Endothelial cell of umbilical vein (primary cell): Measurements from ENCODE around the gene LRIG1. TPM values are rescaled to one million over a fixed set of nuclear protein-coding genes. Genes with fewer than 3 reads are reported as not detected.

Source experiments
- BruUV-seq: library from RNA; stranded (reverse); fragments of 400-500 nt; replicated peaks from 2 replicates; lab custom pipeline; 2021; lab: Mats Ljungman, UMichigan
- CTCF ChIA-PET: fragments of 300-600, 350-600 bp; sonication (Branson Sonifier 250); formaldehyde crosslinking; loops from one replicate; lab custom pipeline; 2021; ENCODE audit warnings: antibody characterized with exemption, inconsistent platforms; lab: Charles Lee
- POLR2A ChIA-PET: fragments of 300-600, 350-600 bp; sonication (Branson Sonifier 250); formaldehyde crosslinking; loops from one replicate; lab custom pipeline; 2021; ENCODE audit warnings: antibody characterized with exemption, inconsistent platforms; lab: Charles Lee
- DNase-seq: peaks from one replicate; pipeline ENCODE4 v3.0.0-alpha.2; 2011; ENCODE audit warnings: low read depth, low spot score
- FAIRE-seq: peaks from 2 replicates; lab custom pipeline; 2011; peaks lifted over from hg19 to GRCh38; lab: Jason Lieb, UNC
- H2AFZ ChIP-seq: 2 replicates; pipeline ENCODE4 v1.6.0; 2012; ENCODE audit warnings: low read depth, low read length, control low read depth, inconsistent platforms
- H3K27ac ChIP-seq: 2 replicates; pipeline ENCODE4 v1.5.1; 2011; ENCODE audit warnings: low read depth, mild to moderate bottlenecking, control low read depth, low read length, moderate library complexity; ENCODE audit not compliant: insufficient read depth
- H3K27me3 ChIP-seq, 2 experiments: 2 replicates each; pipeline versions ENCODE4 v1.6.0 to v1.6.1; 2011; ENCODE audit warnings: low read length in 2 of 2, mixed read lengths in 1 of 2; ENCODE audit not compliant: control insufficient read depth in 2 of 2, insufficient read depth in 2 of 2
- H3K36me3 ChIP-seq, 2 experiments: 2 replicates in 1 of 2; 3 replicates in 1 of 2; pipeline ENCODE4 v1.5.1; 2011; ENCODE audit warnings: low read length in 2 of 2, mild to moderate bottlenecking in 1 of 2, moderate library complexity in 1 of 2; ENCODE audit not compliant: control insufficient read depth in 2 of 2, insufficient read depth in 2 of 2; ENCODE audit errors: extremely low read depth in 1 of 2
- H3K4me1 ChIP-seq: 3 replicates; pipeline ENCODE4 v1.5.1; 2011; ENCODE audit warnings: mild to moderate bottlenecking, low read length; ENCODE audit not compliant: control insufficient read depth, insufficient read depth; ENCODE audit errors: extremely low read depth
- H3K4me2 ChIP-seq: 2 replicates; pipeline ENCODE4 v1.6.1; 2011; ENCODE audit warnings: low read length, control low read depth, mixed read lengths; ENCODE audit not compliant: insufficient read depth
- H3K4me3 ChIP-seq, 3 experiments: fragments of 200-600 bp in 1 of 3; sonication (generic), shearing (Covaris generic) in 1 of 3; replicated peaks in 1 of 3; 2 replicates each; pipeline ENCODE4 v1.5.1; 2011 to 2016; ENCODE audit warnings: control low read depth in 3 of 3, low read length in 3 of 3, mild to moderate bottlenecking in 2 of 3, inconsistent platforms in 1 of 3, low read depth in 1 of 3, moderate library complexity in 1 of 3; ENCODE audit not compliant: insufficient read depth in 1 of 3
- H3K79me2 ChIP-seq: 2 replicates; pipeline ENCODE4 v1.6.0; 2012; ENCODE audit warnings: low read length, inconsistent platforms; ENCODE audit not compliant: control insufficient read depth, insufficient read depth
- H3K9ac ChIP-seq: replicated peaks from 2 replicates; pipeline ENCODE3; 2011; ENCODE audit warnings: low read length, control low read depth; ENCODE audit not compliant: insufficient read depth; ENCODE audit errors: extremely low read depth
- H3K9me1 ChIP-seq: replicated peaks from 3 replicates; pipeline ENCODE4 v1.6.0; 2011; ENCODE audit warnings: mild to moderate bottlenecking, low read length; ENCODE audit not compliant: control insufficient read depth, insufficient read depth; ENCODE audit errors: extremely low read depth
- H3K9me3 ChIP-seq: replicated peaks from 2 replicates; pipeline ENCODE4 v1.5.1; 2012; ENCODE audit warnings: low read length, inconsistent platforms; ENCODE audit not compliant: control insufficient read depth, insufficient read depth
- H4K20me1 ChIP-seq: replicated peaks from 2 replicates; pipeline ENCODE3; 2011; ENCODE audit warnings: mild to moderate bottlenecking, low read length; ENCODE audit not compliant: control insufficient read depth, insufficient read depth; ENCODE audit errors: extremely low read depth
- EZH2 ChIP-seq: IDR thresholded peaks from 2 replicates; pipeline ENCODE4 v1.6.1; 2012; ENCODE audit warnings: borderline replicate concordance, low read depth, mild to moderate bottlenecking, moderate library complexity, low read length, inconsistent platforms; ENCODE audit not compliant: severe bottlenecking
- FOS ChIP-seq: IDR thresholded peaks from 2 replicates; pipeline ENCODE4 v1.6.1; 2011; ENCODE audit warnings: mild to moderate bottlenecking, low read length, moderate library complexity, borderline replicate concordance; ENCODE audit not compliant: insufficient read depth
- GATA2 ChIP-seq: IDR thresholded peaks from 2 replicates; pipeline ENCODE4 v1.7.0; 2011; ENCODE audit warnings: low read depth, mild to moderate bottlenecking, moderate library complexity, mixed read lengths, low read length; ENCODE audit not compliant: insufficient read length, insufficient read depth
- JUN ChIP-seq: IDR thresholded peaks from 2 replicates; pipeline ENCODE4 v1.6.1; 2011; ENCODE audit warnings: borderline replicate concordance, low read depth; ENCODE audit not compliant: insufficient read length, insufficient read depth
- MYC ChIP-seq: IDR thresholded peaks from one replicate; pipeline ENCODE4 v1.6.1; 2011; ENCODE audit warnings: mild to moderate bottlenecking, low read depth, low read length
- POLR2A ChIP-seq: IDR thresholded peaks from 2 replicates; pipeline ENCODE4 v1.6.1; 2012; ENCODE audit warnings: low read depth, mild to moderate bottlenecking, control low read depth, low read length
- POLR2AphosphoS5 ChIP-seq: IDR thresholded peaks from 2 replicates; pipeline ENCODE4 v1.6.1; 2012; ENCODE audit warnings: low read depth, mild to moderate bottlenecking, control low read depth, low read length, moderate library complexity; ENCODE audit not compliant: insufficient read depth
- dilution Hi-C: fragments of 300-500 bp; cut with MboI; formaldehyde crosslinking; loops from one replicate; pipeline ENCODE4 v1.15.0; 2019; ENCODE audit warnings: low sequenced_read_pairs; ENCODE audit not compliant: extremely low pct_ligation_motif_present
- intact Hi-C: fragments of 100-400 bp; cut with micrococcal nuclease; formaldehyde crosslinking; loops from one replicate; pipeline ENCODE4 v1.10.0; 2022
- polyA plus RNA-seq, 4 experiments: library from polyadenylated mRNA; depleted of rRNA in 3 of 4; stranded (reverse) in 3 of 4; unstranded in 1 of 4; fragments of >200 nt; gene quantifications; 2 replicates each; pipeline versions ENCODE4 v1.2.1 to v1.2.3, GENCODE V29; 2011 to 2012; ENCODE audit warnings: missing spikeins in 1 of 4
- total RNA-seq: library from RNA; stranded (reverse); gene quantifications from 2 replicates; pipeline ENCODE4 v1.2.3, GENCODE V29; 2021
- TF ChIP-seq, protein P1 (sequence below): IDR thresholded peaks from 2 replicates; pipeline ENCODE4 v1.6.1; 2011; ENCODE audit not compliant: insufficient read depth, insufficient read length
- TF ChIP-seq, protein P2 (sequence below), 2 donors: IDR thresholded peaks; 1 replicate in 1 of 2; 2 replicates in 1 of 2; pipeline ENCODE4 v1.5.1; 2011; ENCODE audit warnings: low read length in 2 of 2, mild to moderate bottlenecking in 2 of 2, moderate library complexity in 2 of 2, control low read depth in 1 of 2, inconsistent platforms in 1 of 2, low read depth in 1 of 2; ENCODE audit not compliant: insufficient read depth in 1 of 2; ENCODE audit errors: extremely low read depth in 1 of 2

Gene LRIG1
- total and polyA plus RNA-seq, 2 donors (not counting 3 experiments of a cell fraction or from before 2014, with no cell fraction given) = 50.3 to 52.2 TPM

DNA sequence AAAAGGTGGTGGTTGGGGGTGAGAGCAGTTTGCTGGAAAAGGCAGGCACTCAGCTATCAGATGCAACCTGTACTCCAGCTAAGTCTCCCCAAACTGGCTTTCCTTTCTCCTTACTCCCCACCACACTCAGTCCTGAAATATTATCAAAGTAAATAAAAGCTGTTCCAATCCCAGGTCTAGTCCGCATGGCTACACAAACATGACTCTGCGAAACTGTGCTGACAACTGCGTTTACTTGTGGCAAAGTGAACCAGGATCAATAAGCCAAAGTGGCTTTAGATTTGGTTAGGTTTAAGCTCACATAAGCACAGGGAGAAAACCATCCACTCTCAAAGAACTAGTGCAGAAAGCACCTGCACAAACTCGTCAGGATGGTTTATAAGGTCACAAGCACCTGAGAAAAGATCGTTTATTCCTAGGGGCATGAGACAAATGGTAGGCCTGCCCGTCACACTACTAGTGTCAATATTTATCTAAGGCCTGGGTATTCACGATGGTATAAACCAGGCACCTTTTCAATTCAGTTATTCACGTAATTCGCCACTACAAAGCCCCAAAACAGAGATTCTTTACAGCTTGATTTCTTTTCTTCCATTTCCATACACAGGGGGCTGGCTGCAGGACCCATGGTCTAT, 25.3 kb downstream of the LRIG1 start:
- DNase-seq (no peak), FAIRE-seq (no peak)
- Histone ChIP-seq H3K36me3 (no peaks in the 10 kb centered on the region), H3K4me2 (no peak overlapping the region), H3K4me3 (no peak overlapping the region), H4K20me1 (no peaks in the 10 kb centered on the region), H3K4me1 (peaks cover 47% of the 10 kb centered on the region), H3K79me2 (peaks cover 58% of the 10 kb centered on the region), H3K9me1 (no peaks in the 10 kb centered on the region), H3K27me3 (no peaks in the 10 kb centered on the region), H3K27ac (no peak overlapping the region), H3K9ac (no peak overlapping the region), H2AFZ (no peak overlapping the region), H3K9me3 (no peaks in the 10 kb centered on the region)
- TF ChIP-seq, protein P1, sequence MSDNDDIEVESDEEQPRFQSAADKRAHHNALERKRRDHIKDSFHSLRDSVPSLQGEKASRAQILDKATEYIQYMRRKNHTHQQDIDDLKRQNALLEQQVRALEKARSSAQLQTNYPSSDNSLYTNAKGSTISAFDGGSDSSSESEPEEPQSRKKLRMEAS = no peak
- TF ChIP-seq POLR2AphosphoS5 (no peak), EZH2 (no peak), GATA2 (no peak), POLR2A (no peak), MYC (no peak), JUN (no peak), FOS (no peak)
- TF ChIP-seq, protein P2, sequence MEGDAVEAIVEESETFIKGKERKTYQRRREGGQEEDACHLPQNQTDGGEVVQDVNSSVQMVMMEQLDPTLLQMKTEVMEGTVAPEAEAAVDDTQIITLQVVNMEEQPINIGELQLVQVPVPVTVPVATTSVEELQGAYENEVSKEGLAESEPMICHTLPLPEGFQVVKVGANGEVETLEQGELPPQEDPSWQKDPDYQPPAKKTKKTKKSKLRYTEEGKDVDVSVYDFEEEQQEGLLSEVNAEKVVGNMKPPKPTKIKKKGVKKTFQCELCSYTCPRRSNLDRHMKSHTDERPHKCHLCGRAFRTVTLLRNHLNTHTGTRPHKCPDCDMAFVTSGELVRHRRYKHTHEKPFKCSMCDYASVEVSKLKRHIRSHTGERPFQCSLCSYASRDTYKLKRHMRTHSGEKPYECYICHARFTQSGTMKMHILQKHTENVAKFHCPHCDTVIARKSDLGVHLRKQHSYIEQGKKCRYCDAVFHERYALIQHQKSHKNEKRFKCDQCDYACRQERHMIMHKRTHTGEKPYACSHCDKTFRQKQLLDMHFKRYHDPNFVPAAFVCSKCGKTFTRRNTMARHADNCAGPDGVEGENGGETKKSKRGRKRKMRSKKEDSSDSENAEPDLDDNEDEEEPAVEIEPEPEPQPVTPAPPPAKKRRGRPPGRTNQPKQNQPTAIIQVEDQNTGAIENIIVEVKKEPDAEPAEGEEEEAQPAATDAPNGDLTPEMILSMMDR (IDR thresholded peaks at IDR 0.05; ENCODE audit: extremely low read depth in 1 of 2, insufficient read depth in 1 of 2, low read depth in 1 of 2, low read length in 2 of 2) = no peak
- BruUV-seq = no TSS peak
- CTCF ChIA-PET = no interaction called here
- POLR2A ChIA-PET = no interaction called here
- dilution Hi-C loops (no loop called here), intact Hi-C loops (no loop called here)
